Smooth muscle cell (in vitro differentiated cells): ENCODE measurements around the gene CTBP1. TPM values are rescaled to one million over a fixed set of nuclear protein-coding genes. Genes with fewer than 3 reads are reported as not detected.

ENCODE experiments used
- DNase-seq: peaks from one replicate; lab custom pipeline; 2025; ENCODE audit not compliant: unreplicated experiment; lab: John Stamatoyannopoulos, UW
- H2AFZ ChIP-seq: fragments of 200-600 bp; sonication (generic); 2 replicates; pipeline ENCODE4 v1.6.0; 2016; ENCODE audit warnings: antibody characterized with exemption, low read depth, mild to moderate bottlenecking
- H3F3A ChIP-seq: fragments of 200-600 bp; sonication (generic); 2 replicates; pipeline ENCODE4 v1.6.0; 2017; ENCODE audit warnings: antibody characterized with exemption, low read depth
- H3K27ac ChIP-seq: fragments of 200-600 bp; sonication (generic); 2 replicates; pipeline ENCODE4 v1.5.1; 2016; ENCODE audit warnings: low read depth, mild to moderate bottlenecking
- H3K27me3 ChIP-seq: fragments of 200-600 bp; sonication (generic); 2 replicates; pipeline ENCODE4 v1.6.1; 2016; ENCODE audit warnings: low read depth, mild to moderate bottlenecking
- H3K36me3 ChIP-seq: fragments of 200-600 bp; sonication (generic); 2 replicates; pipeline ENCODE4 v1.5.1; 2016; ENCODE audit warnings: low read depth
- H3K4me1 ChIP-seq: fragments of 200-600 bp; sonication (generic); 2 replicates; pipeline ENCODE4 v1.5.1; 2016; ENCODE audit warnings: low read depth
- H3K4me2 ChIP-seq: fragments of 200-600 bp; sonication (generic); 2 replicates; pipeline ENCODE4 v1.6.0; 2016; ENCODE audit warnings: mild to moderate bottlenecking
- H3K4me3 ChIP-seq: fragments of 200-600 bp; sonication (generic); 2 replicates; pipeline ENCODE4 v1.5.1; 2016; ENCODE audit warnings: mild to moderate bottlenecking
- H3K79me2 ChIP-seq: fragments of 200-600 bp; sonication (generic); 2 replicates; pipeline ENCODE4 v1.6.0; 2016; ENCODE audit warnings: low read depth, mild to moderate bottlenecking
- H3K9ac ChIP-seq: fragments of 200-600 bp; sonication (generic); 2 replicates; pipeline ENCODE4 v1.6.0; 2016; ENCODE audit warnings: low read depth
- H3K9me3 ChIP-seq: fragments of 200-600 bp; sonication (generic); replicated peaks from 2 replicates; pipeline ENCODE4 v1.5.1; 2016; ENCODE audit warnings: low read depth
- H4K20me1 ChIP-seq: fragments of 200-600 bp; sonication (generic); 2 replicates; pipeline ENCODE4 v1.6.0; 2016; ENCODE audit warnings: low read depth
- CTCF ChIP-seq: fragments of 200-600 bp; sonication (generic); IDR thresholded peaks from 2 replicates; pipeline ENCODE4 v1.5.1; 2017; ENCODE audit warnings: borderline replicate concordance, mild to moderate bottlenecking, antibody characterized with exemption; ENCODE audit not compliant: insufficient read depth, poor library complexity, severe bottlenecking
- WGBS: methylation state at CpG from one replicate; pipeline ENCODE4 v1.1.7; 2016; ENCODE audit warnings: low lambda C conversion rate; 5-methylcytosine and 5-hydroxymethylcytosine counted together
- polyA plus RNA-seq: library from polyadenylated mRNA; unstranded; fragments of >200 nt; fragmentation: Nextera tagmentation; extraction: Ambion mirVana; gene quantifications from 2 replicates; pipeline ENCODE4 v1.2.1, GENCODE V29; 2016
- total RNA-seq: library from RNA; depleted of rRNA; stranded (reverse); fragments of >200 nt; gene quantifications from 2 replicates; pipeline ENCODE4 v1.2.3, GENCODE V29; 2014

The CTBP1 gene
- total and polyA plus RNA-seq, 2 experiments from 2014 or later, result 76.9 to 132 TPM

GRCh38 chr4:1239950-1240307 lies 9.0 kb downstream of the CTBP1 start:
- Histone ChIP-seq H3K27me3 (no peaks in the 10 kb centered on the region), H3K4me3 (no peak overlapping the region), H4K20me1 (peaks cover 89% of the 10 kb centered on the region), H3K27ac (no peak overlapping the region), H3F3A (no peaks in the 10 kb centered on the region), H3K79me2 (peaks cover 49% of the 10 kb centered on the region), H3K4me1 (no peaks in the 10 kb centered on the region), H2AFZ (no peak overlapping the region), H3K9ac (no peak overlapping the region), H3K36me3 (peaks cover under 1% of the 10 kb centered on the region), H3K4me2 (no peak overlapping the region), H3K9me3 (no peaks in the 10 kb centered on the region)
- DNase-seq, result no peak
- over 99% methylated on average over 8 of the region's 22 CpGs for WGBS
- TF ChIP-seq CTCF, result no peak

GRCh38 chr4:1239141-1239949 lies 9.6 kb downstream of the CTBP1 start:
- TF ChIP-seq CTCF, result no peak
- Histone ChIP-seq H3K79me2 (peaks cover 43% of the 10 kb centered on the region), H3F3A (no peaks in the 10 kb centered on the region), H3K27me3 (no peaks in the 10 kb centered on the region), H3K4me3 (no peak overlapping the region), H3K36me3 (peaks cover 4% of the 10 kb centered on the region), H3K4me2 (no peak overlapping the region), H3K4me1 (no peaks in the 10 kb centered on the region), H3K9me3 (no peaks in the 10 kb centered on the region), H2AFZ (no peak overlapping the region), H4K20me1 (peaks cover 89% of the 10 kb centered on the region), H3K27ac (no peak overlapping the region), H3K9ac (no peak overlapping the region)
- DNase-seq, result no peak
- 93% methylated on average over 42 of the region's 43 CpGs for WGBS

GRCh38 chr4:1238676-1239000 lies 10.3 kb downstream of the CTBP1 start:
- Histone ChIP-seq H3K27me3 (no peaks in the 10 kb centered on the region), H3K4me1 (no peaks in the 10 kb centered on the region), H3K36me3 (peaks cover 4% of the 10 kb centered on the region), H2AFZ (no peak overlapping the region), H3K9me3 (no peaks in the 10 kb centered on the region), H3K79me2 (peaks cover 36% of the 10 kb centered on the region), H3F3A (no peaks in the 10 kb centered on the region), H3K9ac (no peak overlapping the region), H3K4me2 (no peak overlapping the region), H3K27ac (no peak overlapping the region), H4K20me1 (peaks cover 89% of the 10 kb centered on the region), H3K4me3 (no peak overlapping the region)
- DNase-seq, result no peak
- WGBS, result 97% methylated on average over 12 of the region's 12 CpGs
- TF ChIP-seq CTCF, result no peak
